ENCODE results near the gene THBD. TPM values are rescaled to one million over a fixed set of nuclear protein-coding genes. Genes with fewer than 3 reads are reported as not detected.

The THBD gene
- total RNA-seq, 1 donor from 2014 or later: 33.4 TPM

- peak; percentile 22 for DNase-seq
These were observed 34.9 kb upstream of the THBD start for GRCh38 chr20:23084282-23084844.

GRCh38 chr20:23083553-23084220, 34.2 kb upstream of the THBD start:
- DNase-seq: peak; percentile 61

GRCh38 chr20:23082846-23083552, 33.5 kb upstream of the THBD start:
- peak; percentile 91 for DNase-seq

GRCh38 chr20:23081263-23081819, 31.9 kb upstream of the THBD start:
- no peak for DNase-seq

- DNase-seq: peak; percentile 34
These were observed 31.0 kb upstream of the THBD start for GRCh38 chr20:23080521-23080920.

- peak; percentile 62 for DNase-seq
These were observed 30.5 kb upstream of the THBD start for GRCh38 chr20:23079926-23080325.

- peak; percentile 30 for DNase-seq
These were observed 29.5 kb upstream of the THBD start for GRCh38 chr20:23079016-23079351.

GRCh38 chr20:23078351-23079015, 29.0 kb upstream of the THBD start:
- peak; percentile 41 for DNase-seq

- DNase-seq: no peak
These were observed 27.8 kb upstream of the THBD start for GRCh38 chr20:23077277-23077676.

- DNase-seq: no peak
These were observed 24.6 kb upstream of the THBD start for GRCh38 chr20:23074052-23074451.

- peak; percentile 84 for DNase-seq
These were observed 23.6 kb upstream of the THBD start for GRCh38 chr20:23072892-23073586.

- DNase-seq: no peak
These were observed 22.5 kb upstream of the THBD start for GRCh38 chr20:23071996-23072395.

GRCh38 chr20:23071398-23071797, 21.9 kb upstream of the THBD start:
- DNase-seq: no peak

GRCh38 chr20:23069108-23069507, 19.6 kb upstream of the THBD start:
- no peak for DNase-seq

- DNase-seq: no peak
These were observed 18.8 kb upstream of the THBD start for GRCh38 chr20:23068283-23068682.

GRCh38 chr20:23066772-23067171, 17.3 kb upstream of the THBD start:
- no peak for DNase-seq

GRCh38 chr20:23065266-23066201, 16.1 kb upstream of the THBD start:
- DNase-seq: no peak

- DNase-seq: peak; percentile 53
These were observed 14.1 kb upstream of the THBD start for GRCh38 chr20:23063581-23063980.

GRCh38 chr20:23063168-23063567, 13.7 kb upstream of the THBD start:
- DNase-seq: no peak

GRCh38 chr20:23062632-23063031, 13.2 kb upstream of the THBD start:
- DNase-seq: no peak
